ENCODE measurements around the gene PPP2R1B. TPM values are rescaled to one million over a fixed set of nuclear protein-coding genes. Genes with fewer than 3 reads are reported as not detected.
"Not testable (repeated sequence)": the region's sequence is repeated elsewhere in the genome, so short reads cannot be mapped to it uniquely, and the experiment has no call there.

Gene PPP2R1B
- total RNA-seq, 2 donors from 2014 or later = 56.2 to 72.3 TPM

DNA sequence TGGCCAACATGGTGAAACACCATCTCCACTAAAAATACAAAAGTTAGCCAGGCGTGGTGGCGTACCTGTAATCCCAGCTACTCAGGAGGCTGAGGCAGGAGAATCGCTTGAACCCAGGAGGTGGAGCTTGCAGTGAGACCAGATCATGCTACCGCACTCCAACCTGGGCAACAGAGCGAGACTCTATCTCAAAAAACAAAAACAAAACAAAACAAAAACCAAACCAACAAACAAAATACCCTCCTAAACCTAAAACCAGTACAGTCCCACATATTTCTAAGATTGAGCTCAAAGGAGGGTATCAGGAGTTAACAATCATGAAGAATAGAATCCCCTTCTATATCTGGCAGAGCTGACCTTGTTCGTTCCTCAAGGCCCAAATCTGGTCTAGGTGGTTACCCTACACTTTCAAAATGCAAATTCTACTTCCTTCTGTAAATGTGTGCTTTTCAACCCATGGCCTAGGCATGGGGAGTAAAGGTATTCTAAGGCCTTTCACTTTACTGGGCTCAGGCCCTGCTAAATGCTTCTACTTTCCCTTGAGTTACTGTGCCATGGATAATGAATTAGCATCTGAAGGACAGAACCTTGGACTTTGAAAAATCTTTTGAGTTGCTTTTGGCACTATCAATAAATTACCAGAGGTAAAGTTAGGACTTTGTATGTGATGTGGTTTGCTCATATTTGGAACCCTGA lies 10.4 kb upstream of the PPP2R1B start:
- Mint-ChIP-seq H3K9me3 (no peaks in the 10 kb centered on the region), H3K4me1 (ENCODE audit: low read depth in 2 of 2) (no peaks in the 10 kb centered on the region), H3K27ac (no peak overlapping the region), H3K27me3 (no peaks in the 10 kb centered on the region), H3K36me3 (no peaks in the 10 kb centered on the region), H3K4me3 (no peak overlapping the region)
- ATAC-seq (no peak), DNase-seq (ENCODE audit: low spot score) (no peak)

GRCh38 chr11:111774955-111775710 lies 8.9 kb upstream of the PPP2R1B start:
- no peaks in the 10 kb centered on the region for H3K4me1 Mint-ChIP-seq (ENCODE audit: low read depth in 2 of 2)
- no peak overlapping the region for H3K4me3 Mint-ChIP-seq
- no peak overlapping the region for H3K27ac Mint-ChIP-seq
- no peaks in the 10 kb centered on the region for H3K9me3 Mint-ChIP-seq
- DNase-seq (ENCODE audit: low spot score) (no peak), ATAC-seq (no peak)
- no peaks in the 10 kb centered on the region for H3K36me3 Mint-ChIP-seq
- no peaks in the 10 kb centered on the region for H3K27me3 Mint-ChIP-seq

GRCh38 chr11:111772535-111772934 lies 6.3 kb upstream of the PPP2R1B start:
- no peaks in the 10 kb centered on the region for H3K4me1 Mint-ChIP-seq (ENCODE audit: low read depth in 2 of 2)
- no peaks in the 10 kb centered on the region for H3K27me3 Mint-ChIP-seq
- H3K9me3 Mint-ChIP-seq = no peaks in the 10 kb centered on the region
- ATAC-seq (no peak), DNase-seq (ENCODE audit: low spot score) (no peak)
- H3K36me3 Mint-ChIP-seq = no peaks in the 10 kb centered on the region
- no peak overlapping the region for H3K27ac Mint-ChIP-seq
- no peak overlapping the region for H3K4me3 Mint-ChIP-seq

DNA sequence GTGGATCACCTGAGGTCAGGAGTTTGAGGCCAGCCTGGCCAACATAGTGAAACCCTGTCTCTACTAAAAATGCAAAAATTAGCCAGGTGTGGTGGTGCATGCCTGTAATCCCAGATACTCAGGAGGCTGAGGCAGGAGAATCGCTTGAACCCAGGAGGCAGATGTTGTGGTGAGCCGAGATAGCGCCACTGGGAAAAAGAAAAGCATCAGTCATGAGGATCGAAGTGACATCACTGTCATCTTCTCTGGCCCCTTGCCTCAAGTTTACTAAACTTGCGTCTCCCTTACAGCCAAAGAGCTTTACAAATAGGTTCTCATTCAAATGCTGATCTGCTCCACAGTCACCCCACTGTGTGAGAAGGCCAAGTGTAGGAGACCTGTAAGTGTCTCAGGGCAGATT lies 5.0 kb upstream of the PPP2R1B start:
- H3K36me3 Mint-ChIP-seq; DNase-seq (ENCODE audit: low spot score); H3K27me3 Mint-ChIP-seq; ATAC-seq; H3K27ac Mint-ChIP-seq; H3K9me3 Mint-ChIP-seq; H3K4me3 Mint-ChIP-seq; H3K4me1 Mint-ChIP-seq (ENCODE audit: low read depth in 2 of 2): not testable (repeated sequence)

DNA sequence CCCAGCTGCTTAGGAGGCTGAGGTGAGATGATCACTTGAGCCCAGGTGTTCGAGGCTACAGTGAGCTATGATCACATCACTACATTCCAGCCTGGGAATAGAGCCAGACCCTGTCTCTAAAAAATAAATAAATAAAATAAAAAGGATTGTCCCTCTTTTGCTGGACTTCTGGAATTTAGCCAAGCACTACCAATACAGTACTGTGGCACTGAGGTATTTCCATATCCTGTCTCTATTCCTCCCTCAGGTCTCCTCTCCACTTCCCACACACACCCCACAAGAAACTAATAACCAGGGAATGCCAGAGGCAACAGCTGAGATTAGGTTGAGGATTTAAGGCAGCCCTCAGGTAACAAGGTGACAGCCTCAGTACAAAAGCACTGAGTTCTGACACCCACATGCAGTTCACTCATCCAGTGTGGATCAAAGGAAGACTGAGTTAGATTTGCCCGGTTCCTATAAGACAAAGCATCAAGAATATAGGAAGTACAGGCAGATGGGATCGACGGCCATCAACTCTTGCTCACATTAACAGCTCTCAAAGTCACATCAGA lies 4.5 kb upstream of the PPP2R1B start:
- no peak overlapping the region for H3K4me3 Mint-ChIP-seq
- H3K27ac Mint-ChIP-seq = no peak overlapping the region

GRCh38 chr11:111766834-111767142 lies 599 bp upstream of the PPP2R1B start:
- peaks cover 28 to 38% of the 10 kb centered on the region in 2 donors for H3K4me1 Mint-ChIP-seq (ENCODE audit: low read depth in 2 of 2)
- H3K4me3 Mint-ChIP-seq = peak overlapping the region; percentile 95
- H3K9me3 Mint-ChIP-seq = no peaks in the 10 kb centered on the region
- no peak for ATAC-seq
- no peak for DNase-seq (ENCODE audit: low spot score)
- no peaks in the 10 kb centered on the region for H3K27me3 Mint-ChIP-seq
- peak overlapping the region; percentile 55 to 76 for H3K27ac Mint-ChIP-seq
- H3K36me3 Mint-ChIP-seq = peaks cover 23% of the 10 kb centered on the region

More for the DNA sequence above, 4.5 kb upstream of the PPP2R1B start:
- ATAC-seq = no peak
- Mint-ChIP-seq H3K36me3 (no peaks in the 10 kb centered on the region), H3K27me3 (no peaks in the 10 kb centered on the region), H3K4me1 (ENCODE audit: low read depth in 2 of 2) (peaks cover 6 to 7% of the 10 kb centered on the region in 2 donors), H3K9me3 (no peaks in the 10 kb centered on the region)
- no peak for DNase-seq (ENCODE audit: low spot score)

DNA sequence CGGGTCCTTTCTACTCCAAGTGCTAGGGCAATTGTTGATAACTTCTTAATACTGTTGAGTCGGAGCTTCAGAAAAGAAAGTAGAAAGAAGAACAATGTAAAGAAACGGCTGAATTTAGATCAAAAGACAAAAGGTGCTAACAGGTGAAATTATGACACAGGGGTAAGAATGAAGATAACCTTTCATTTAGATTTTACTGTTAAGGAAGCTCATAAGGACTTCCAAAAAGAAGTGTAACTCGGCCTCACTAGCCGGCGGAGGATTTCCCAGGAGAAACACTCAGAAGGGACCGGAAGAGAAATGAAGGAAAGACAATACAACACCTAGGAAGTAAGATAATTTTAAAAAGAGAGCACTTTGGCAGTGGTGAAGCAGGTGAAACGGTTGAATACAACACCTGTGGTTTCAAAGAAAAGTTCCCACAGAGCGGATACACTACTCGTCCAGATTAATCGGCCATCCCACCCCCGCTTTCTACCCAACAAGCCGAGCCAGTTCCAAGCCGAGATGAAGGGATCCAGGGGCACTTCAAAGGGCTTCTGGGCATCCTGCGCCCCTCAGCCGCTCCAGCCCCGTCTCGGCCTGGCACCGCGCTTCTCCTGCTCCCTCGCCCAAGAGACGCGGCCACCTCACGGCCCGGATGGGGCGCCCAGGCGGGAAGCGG lies 737 bp downstream of the PPP2R1B start:
- H3K4me1 Mint-ChIP-seq (ENCODE audit: low read depth in 2 of 2) = peaks cover 28 to 38% of the 10 kb centered on the region in 2 donors
- peaks cover 23% of the 10 kb centered on the region for H3K36me3 Mint-ChIP-seq
- DNase-seq (ENCODE audit: low spot score) (no peak), ATAC-seq (no peak)
- H3K27ac Mint-ChIP-seq = peak overlapping the region; percentile 55 to 76
- no peaks in the 10 kb centered on the region for H3K27me3 Mint-ChIP-seq
- peak overlapping the region; percentile 95 for H3K4me3 Mint-ChIP-seq
- no peaks in the 10 kb centered on the region for H3K9me3 Mint-ChIP-seq

- H3K4me1 Mint-ChIP-seq (ENCODE audit: low read depth in 2 of 2) = peaks cover 28 to 38% of the 10 kb centered on the region in 2 donors
- peak overlapping the region in 1 of 2 donors; percentile 55 for H3K27ac Mint-ChIP-seq
- no peak for ATAC-seq
- peaks cover 25% of the 10 kb centered on the region for H3K36me3 Mint-ChIP-seq
- H3K4me3 Mint-ChIP-seq = peak overlapping the region; percentile 95
- H3K27me3 Mint-ChIP-seq = no peaks in the 10 kb centered on the region
- no peak for DNase-seq (ENCODE audit: low spot score)
- no peaks in the 10 kb centered on the region for H3K9me3 Mint-ChIP-seq
These were observed 1.6 kb downstream of the PPP2R1B start for GRCh38 chr11:111764621-111765020.

GRCh38 chr11:111762981-111763643 lies 3.1 kb downstream of the PPP2R1B start:
- peak overlapping the region in 1 of 2 donors; percentile 38 for H3K27ac Mint-ChIP-seq
- H3K4me1 Mint-ChIP-seq (ENCODE audit: low read depth in 2 of 2) = peaks cover 28 to 38% of the 10 kb centered on the region in 2 donors
- DNase-seq (ENCODE audit: low spot score) (no peak), ATAC-seq (no peak)
- no peak overlapping the region for H3K4me3 Mint-ChIP-seq
- H3K27me3 Mint-ChIP-seq = no peaks in the 10 kb centered on the region
- peaks cover 38% of the 10 kb centered on the region for H3K36me3 Mint-ChIP-seq
- H3K9me3 Mint-ChIP-seq = no peaks in the 10 kb centered on the region

- Mint-ChIP-seq H3K27me3 (no peaks in the 10 kb centered on the region), H3K36me3 (peaks cover 43% of the 10 kb centered on the region), H3K4me3 (no peak overlapping the region), H3K27ac (peak overlapping the region in 1 of 2 donors; percentile 38), H3K4me1 (ENCODE audit: low read depth in 2 of 2) (peaks cover 31 to 43% of the 10 kb centered on the region in 2 donors), H3K9me3 (no peaks in the 10 kb centered on the region)
- ATAC-seq (no peak), DNase-seq (ENCODE audit: low spot score) (no peak)
These were observed 3.7 kb downstream of the PPP2R1B start for GRCh38 chr11:111762526-111762925.

- Mint-ChIP-seq H3K36me3 (peaks cover 44% of the 10 kb centered on the region), H3K4me1 (ENCODE audit: low read depth in 2 of 2) (peaks cover 25 to 36% of the 10 kb centered on the region in 2 donors), H3K27ac (no peak overlapping the region), H3K27me3 (no peaks in the 10 kb centered on the region), H3K9me3 (no peaks in the 10 kb centered on the region), H3K4me3 (no peak overlapping the region)
- DNase-seq (ENCODE audit: low spot score) (no peak), ATAC-seq (no peak)
These were observed 5.2 kb downstream of the PPP2R1B start for GRCh38 chr11:111761036-111761435.

DNA sequence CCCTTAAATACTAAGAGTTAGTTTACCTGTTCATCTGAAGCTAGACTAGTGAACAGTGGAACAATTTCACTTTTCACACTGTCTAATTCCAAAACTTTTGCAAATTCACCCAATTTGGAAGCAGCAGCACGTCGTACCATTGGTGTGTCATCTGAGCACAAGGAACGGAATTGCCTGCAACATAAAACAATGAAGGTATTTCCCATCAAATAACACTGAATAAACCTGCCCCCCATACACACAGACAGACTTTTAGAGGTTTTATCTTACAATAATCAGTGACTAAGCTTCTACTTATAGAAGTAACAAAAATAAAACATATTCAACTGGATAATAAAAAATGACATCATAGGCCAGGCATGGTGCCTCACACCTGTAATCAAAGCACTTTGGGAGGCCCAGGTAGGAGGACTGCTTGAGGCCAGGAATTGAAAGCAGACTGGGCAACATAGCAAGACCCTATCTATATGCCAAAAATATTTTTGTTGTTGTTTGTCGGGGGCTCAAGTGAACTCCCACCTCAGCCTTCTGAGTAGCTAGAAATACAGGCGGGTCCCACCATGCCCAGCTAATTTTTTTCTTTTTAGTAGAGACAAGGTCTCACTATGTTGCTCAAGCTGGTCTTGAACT lies 6.3 kb downstream of the PPP2R1B start:
- Mint-ChIP-seq H3K9me3 (no peaks in the 10 kb centered on the region), H3K4me1 (ENCODE audit: low read depth in 2 of 2) (peaks cover 20 to 29% of the 10 kb centered on the region in 2 donors), H3K36me3 (peaks cover 37% of the 10 kb centered on the region), H3K27ac (no peak overlapping the region), H3K4me3 (no peak overlapping the region), H3K27me3 (no peaks in the 10 kb centered on the region)
- DNase-seq (ENCODE audit: low spot score) = no peak
- no peak for ATAC-seq

- Mint-ChIP-seq H3K9me3 (no peaks in the 10 kb centered on the region), H3K27me3 (no peaks in the 10 kb centered on the region), H3K36me3 (peaks cover 37% of the 10 kb centered on the region), H3K4me3 (no peak overlapping the region), H3K27ac (no peak overlapping the region), H3K4me1 (ENCODE audit: low read depth in 2 of 2) (peaks cover 16 to 24% of the 10 kb centered on the region in 2 donors)
- DNase-seq (ENCODE audit: low spot score) = no peak
- no peak for ATAC-seq
These were observed 6.8 kb downstream of the PPP2R1B start for GRCh38 chr11:111759376-111759775.
